GM12878 (cell line): ENCODE results near the gene CAMKMT. TPM values are rescaled to one million over a fixed set of nuclear protein-coding genes. Genes with fewer than 3 reads are reported as not detected.

Experiments
- BMI1 ChIP-seq: fragments of 450-650 bp; IDR thresholded peaks from 2 replicates; pipeline ENCODE4 v1.6.1; 2016; ENCODE audit warnings: mild to moderate bottlenecking, moderate library complexity, borderline replicate concordance
- CBX3 ChIP-seq: fragments of 200-600 bp; sonication (generic); IDR thresholded peaks from 2 replicates; pipeline ENCODE4 v1.6.1; 2016; ENCODE audit warnings: low read depth, borderline replicate concordance
- FOS ChIP-seq: IDR thresholded peaks from 3 replicates; pipeline ENCODE4 v1.6.1; 2011; ENCODE audit warnings: borderline replicate concordance; ENCODE audit not compliant: insufficient read length; ENCODE audit errors: extremely low read depth
- NR2F1 ChIP-seq: fragments of 450-650 bp; conservative IDR thresholded peaks from 2 replicates; pipeline ENCODE4 v1.6.1; 2017; ENCODE audit warnings: mild to moderate bottlenecking
- REST ChIP-seq: IDR thresholded peaks from 2 replicates; pipeline ENCODE4 v1.6.1; 2012; ENCODE audit warnings: mild to moderate bottlenecking, low read depth, low read length
- ZBTB11 ChIP-seq: fragments of 450-650 bp; formaldehyde crosslinking; IDR thresholded peaks from 2 replicates; pipeline ENCODE4 v1.5.0; 2022; ENCODE audit warnings: mild to moderate bottlenecking, missing genetic modification characterization
- polyA plus RNA-seq, 11 experiments: library from polyadenylated mRNA; depleted of rRNA in 4 of 11; unstranded in 6 of 11; stranded (reverse) in 5 of 11; fragments of >200 nt; fragmentation: Nextera tagmentation in 4 of 11; fragmentation: Illumina TruSeq in 1 of 11; extraction: Ambion mirVana in 4 of 11; extraction: Trizol in 1 of 11; gene quantifications; 1 replicate in 1 of 11; 2 replicates in 10 of 11; pipeline versions ENCODE4 v1.2.1 to v1.2.3, GENCODE V29; 2011 to 2016; ENCODE audit warnings: inconsistent platforms in 2 of 11, missing spikeins in 2 of 11, low read depth in 1 of 11
- total RNA-seq, 4 experiments: library from RNA; depleted of rRNA in 3 of 4; stranded (reverse); fragments of >200 nt in 3 of 4; fragmentation: Illumina TruSeq in 1 of 4; extraction: Trizol in 1 of 4; gene quantifications; 2 replicates each; pipeline versions ENCODE4 v1.2.1 to v1.2.3, GENCODE V29; 2013 to 2021

The CAMKMT gene
- total and polyA plus RNA-seq, 10 of the 15 experiments (the other 5 are each of a cell fraction or from before 2014, with no cell fraction given): 2.7 to 16.0 (median 11.8) TPM

- TF ChIP-seq ZBTB11 (CRISPR knock-in tag) (no peak), NR2F1 (no peak), BMI1 (no peak), FOS (no peak), REST (no peak), CBX3 (no peak)
These were observed 169.5 kb downstream of the CAMKMT start (continued) for GRCh38 chr2:44531289-44531688.
